GM21367 (cell line): Measurements from ENCODE around the gene DNAAF3.
"Not testable (repeated sequence)": the region's sequence is repeated elsewhere in the genome, so short reads cannot be mapped to it uniquely, and the experiment has no call there.

Source experiments
- ATAC-seq: cut with Tn5 transposase; IDR thresholded peaks from one replicate; pipeline ENCODE4 v1.9.1; 2021; ENCODE audit not compliant: unreplicated experiment

DNAAF3 gene

DNA sequence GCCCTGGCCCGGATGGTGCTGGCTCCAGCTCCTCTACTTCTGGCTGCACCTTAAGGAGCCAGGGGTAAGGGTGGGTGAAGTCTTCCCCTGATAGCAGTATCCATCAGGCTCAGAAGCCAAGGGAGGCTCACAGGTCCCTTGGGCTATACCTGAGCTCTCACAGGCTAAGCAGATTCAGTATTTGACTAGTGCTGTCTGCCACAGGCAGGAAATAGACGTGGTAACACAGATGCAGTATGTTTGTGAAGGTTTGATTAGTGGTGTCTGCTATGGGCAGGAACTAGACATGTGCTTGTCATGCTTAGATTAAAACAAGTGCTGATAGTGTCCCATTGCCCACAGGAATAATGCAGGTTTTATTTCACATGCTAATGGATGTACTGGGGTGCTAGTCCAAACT is 9.7 kb upstream of the DNAAF3 start:
- no peak for ATAC-seq

DNA sequence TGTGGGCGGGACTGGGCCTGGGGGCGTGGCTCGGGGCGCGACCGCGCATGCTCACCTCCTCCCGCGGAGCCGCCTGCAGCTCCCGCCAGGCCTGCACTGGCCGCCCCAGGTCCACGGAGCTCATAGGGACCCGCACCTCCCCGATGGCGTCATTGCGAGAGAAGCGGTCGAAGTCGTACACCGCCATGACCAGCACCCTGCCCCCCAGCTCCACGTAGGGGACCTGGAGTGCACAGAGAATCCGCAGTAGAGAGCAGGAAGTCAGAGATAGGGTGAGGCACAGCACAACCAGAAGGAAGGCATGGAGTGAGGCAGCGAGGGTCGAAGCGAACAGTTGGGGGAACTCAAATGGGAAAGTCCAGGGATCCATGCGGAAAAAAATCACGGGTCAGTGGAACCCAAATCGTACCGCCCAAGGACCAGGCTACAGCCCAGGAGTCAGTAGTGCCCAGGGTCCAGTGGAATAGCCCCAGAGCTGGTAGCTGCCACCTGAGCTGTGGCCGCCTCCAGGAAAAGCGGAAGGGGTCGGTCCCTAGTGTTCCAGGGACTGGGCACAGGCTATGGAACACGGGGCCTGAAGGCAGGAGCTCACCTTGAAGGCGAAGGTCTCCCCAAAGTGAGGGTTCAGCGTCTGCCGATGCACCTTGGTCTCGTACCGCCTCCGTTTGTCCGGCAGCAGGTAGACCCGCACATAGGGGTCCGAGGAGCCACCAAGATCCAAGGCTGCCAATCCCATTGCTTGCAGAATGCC is 8.9 kb upstream of the DNAAF3 start:
- ATAC-seq: no peak

- ATAC-seq: no peak
These were observed 8.2 kb upstream of the DNAAF3 start for GRCh38 chr19:55174425-55175116.

GRCh38 chr19:55173714-55174409 is 7.4 kb upstream of the DNAAF3 start:
- ATAC-seq: no peak

GRCh38 chr19:55173186-55173713 is 6.8 kb upstream of the DNAAF3 start:
- ATAC-seq: no peak

- no peak for ATAC-seq
These were observed 6.3 kb upstream of the DNAAF3 start for GRCh38 chr19:55172741-55173140.

- not testable (repeated sequence) for ATAC-seq
These were observed 5.9 kb upstream of the DNAAF3 start for GRCh38 chr19:55172318-55172717.

DNA sequence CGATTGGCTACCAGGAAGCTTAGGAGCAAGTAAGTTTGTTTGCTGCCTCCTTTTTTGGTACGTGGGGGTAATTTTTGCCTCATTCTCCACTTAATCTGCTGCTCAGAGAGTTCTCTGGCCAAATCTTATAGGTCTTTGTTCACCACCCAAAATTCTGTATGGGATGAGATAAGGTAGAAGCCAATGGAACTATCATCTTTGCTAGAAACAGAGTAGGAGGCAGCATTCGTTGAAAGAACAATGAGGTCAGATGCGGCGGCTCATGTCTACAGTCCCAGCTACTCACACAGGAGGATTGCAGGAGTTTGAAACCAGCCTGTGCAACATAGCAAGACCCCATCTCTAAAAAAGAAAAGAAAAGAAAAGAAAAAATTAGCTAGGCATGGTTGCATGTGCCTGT is 5.0 kb upstream of the DNAAF3 start:
- no peak for ATAC-seq

DNA sequence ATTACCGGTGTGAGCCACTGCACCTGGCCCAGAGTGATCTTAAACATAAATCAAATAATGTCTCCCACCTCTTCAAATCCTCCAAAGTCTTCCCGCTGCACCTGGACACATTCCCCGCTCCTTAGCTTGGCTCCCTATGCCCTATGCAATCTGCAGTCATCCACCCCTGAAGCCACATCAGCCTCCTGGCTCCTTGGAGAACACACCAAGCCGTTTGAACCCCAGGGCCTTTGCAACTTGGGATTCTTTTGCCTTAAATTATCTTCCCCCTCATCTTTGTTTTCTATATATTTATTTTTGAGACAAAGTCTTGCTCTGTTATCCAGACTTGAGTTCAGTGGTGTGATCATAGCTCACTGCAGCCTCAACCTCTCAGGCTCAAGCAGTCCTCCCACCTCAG is 2.7 kb upstream of the DNAAF3 start:
- ATAC-seq: no peak

- ATAC-seq: no peak
These were observed 372 bp downstream of the DNAAF3 start for GRCh38 chr19:55165952-55166529.

GRCh38 chr19:55161571-55162322 is 4.7 kb downstream of the DNAAF3 start:
- ATAC-seq: no peak

DNA sequence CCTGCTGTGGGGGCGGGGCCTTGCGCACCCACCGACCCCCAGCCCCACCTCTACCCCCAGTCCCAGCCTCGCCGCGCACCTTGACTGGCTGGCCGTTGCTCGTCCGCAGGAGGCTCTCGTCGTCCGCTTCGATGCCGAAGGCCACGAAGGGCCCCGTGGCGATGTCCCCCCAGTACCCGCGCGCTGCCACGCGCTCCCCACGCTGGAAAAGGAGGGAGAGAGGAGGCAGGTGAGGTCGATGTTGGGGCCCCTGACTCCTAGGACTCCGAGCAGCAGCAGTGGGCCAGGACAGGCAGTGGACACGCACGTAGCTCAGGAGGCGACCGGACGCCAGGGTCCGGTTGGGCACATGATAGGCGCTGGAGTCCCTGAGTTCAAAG is 5.4 kb downstream of the DNAAF3 start:
- ATAC-seq: no peak

- peak; percentile 55 for ATAC-seq
These were observed 6.1 kb downstream of the DNAAF3 start for GRCh38 chr19:55160128-55160985.

- ATAC-seq: no peak
These were observed 7.3 kb downstream of the DNAAF3 start for GRCh38 chr19:55158848-55159749.

- no peak for ATAC-seq
These were observed 8.0 kb downstream of the DNAAF3 start for GRCh38 chr19:55158423-55158822.

DNA sequence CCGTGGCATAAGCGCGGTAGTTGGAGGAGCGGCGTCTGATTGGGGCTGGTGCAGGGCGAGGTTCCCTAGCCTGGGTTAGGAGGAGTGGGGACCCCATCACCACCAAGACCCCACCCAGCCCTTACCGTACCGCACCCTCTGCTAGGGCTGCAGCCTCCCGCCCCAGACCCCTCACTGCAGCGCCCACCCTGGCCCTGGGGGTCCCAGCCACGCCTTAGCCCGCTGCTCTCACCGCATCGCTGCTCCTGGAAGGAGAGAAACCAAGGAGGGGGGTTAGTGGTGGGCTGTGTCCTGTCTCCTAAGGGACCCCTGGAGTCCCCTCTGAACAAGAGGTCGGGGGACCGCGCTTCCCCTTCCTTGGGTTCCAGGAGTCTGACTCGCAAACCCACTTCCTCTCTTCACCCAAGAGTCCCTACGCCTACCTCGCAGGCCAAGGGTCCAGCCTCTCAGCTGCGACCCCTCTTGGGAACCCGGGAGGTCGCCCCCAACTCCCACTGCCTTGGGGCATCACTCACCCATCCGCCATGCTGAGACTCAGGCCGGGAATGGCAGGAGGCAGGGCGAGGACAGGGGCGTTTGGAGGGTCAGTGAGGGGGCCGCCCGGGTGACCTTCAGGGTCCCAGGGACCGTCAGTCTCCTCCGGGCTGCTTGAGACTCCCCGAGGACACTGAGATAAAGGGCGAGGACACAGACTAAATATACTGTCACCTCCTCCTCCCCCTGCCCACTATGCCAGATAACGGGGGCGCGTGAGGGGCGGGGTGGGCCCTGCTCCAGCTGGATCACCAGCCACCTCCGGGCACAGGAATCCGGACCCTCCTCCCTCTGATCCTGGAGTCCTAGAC is 9.1 kb downstream of the DNAAF3 start, which contains the start of gene TNNI3:
TNNI3 (minus strand) TSS at position 669 of the 845 bp plus-strand sequence; CDS start at position 526, 143 bp downstream.
- ATAC-seq: no peak

- ATAC-seq: no peak
These were observed 10.0 kb downstream of the DNAAF3 start for GRCh38 chr19:55156202-55157063.
